Measurements from ENCODE around the gene ZNF821. TPM values are rescaled to one million over a fixed set of nuclear protein-coding genes. Genes with fewer than 3 reads are reported as not detected.
"Not testable (repeated sequence)": the region's sequence is repeated elsewhere in the genome, so short reads cannot be mapped to it uniquely, and the experiment has no call there.

Gene ZNF821
- total RNA-seq, 1 donor from 2014 or later, result 8.8 TPM

- intact Hi-C loops (cut with DNase I), result no loop called here
- Histone ChIP-seq H3K27me3 (no peaks in the 10 kb centered on the region), H3K4me3 (no peak overlapping the region), H3K9me3 (no peaks in the 10 kb centered on the region), H3K4me1 (no peaks in the 10 kb centered on the region), H3K36me3 (peaks cover 0 to 42% of the 10 kb centered on the region in 2 donors), H3K27ac (no peak overlapping the region)
- TF ChIP-seq POLR2AphosphoS5 (IDR thresholded peaks at IDR 0.05; ENCODE audit: insufficient read depth in 1 of 2, low read depth in 1 of 2), result no peak
- TF ChIP-seq, protein P1, sequence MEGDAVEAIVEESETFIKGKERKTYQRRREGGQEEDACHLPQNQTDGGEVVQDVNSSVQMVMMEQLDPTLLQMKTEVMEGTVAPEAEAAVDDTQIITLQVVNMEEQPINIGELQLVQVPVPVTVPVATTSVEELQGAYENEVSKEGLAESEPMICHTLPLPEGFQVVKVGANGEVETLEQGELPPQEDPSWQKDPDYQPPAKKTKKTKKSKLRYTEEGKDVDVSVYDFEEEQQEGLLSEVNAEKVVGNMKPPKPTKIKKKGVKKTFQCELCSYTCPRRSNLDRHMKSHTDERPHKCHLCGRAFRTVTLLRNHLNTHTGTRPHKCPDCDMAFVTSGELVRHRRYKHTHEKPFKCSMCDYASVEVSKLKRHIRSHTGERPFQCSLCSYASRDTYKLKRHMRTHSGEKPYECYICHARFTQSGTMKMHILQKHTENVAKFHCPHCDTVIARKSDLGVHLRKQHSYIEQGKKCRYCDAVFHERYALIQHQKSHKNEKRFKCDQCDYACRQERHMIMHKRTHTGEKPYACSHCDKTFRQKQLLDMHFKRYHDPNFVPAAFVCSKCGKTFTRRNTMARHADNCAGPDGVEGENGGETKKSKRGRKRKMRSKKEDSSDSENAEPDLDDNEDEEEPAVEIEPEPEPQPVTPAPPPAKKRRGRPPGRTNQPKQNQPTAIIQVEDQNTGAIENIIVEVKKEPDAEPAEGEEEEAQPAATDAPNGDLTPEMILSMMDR (IDR thresholded peaks at IDR 0.05), result no peak
- TF ChIP-seq POLR2A (IDR thresholded peaks at IDR 0.05), result no peak
- no peak for DNase-seq (ENCODE audit: extremely low spot score in 2 of 2)
Measured at GRCh38 chr16:71867939-71868338, 16.0 kb downstream of the ZNF821 start.

DNA sequence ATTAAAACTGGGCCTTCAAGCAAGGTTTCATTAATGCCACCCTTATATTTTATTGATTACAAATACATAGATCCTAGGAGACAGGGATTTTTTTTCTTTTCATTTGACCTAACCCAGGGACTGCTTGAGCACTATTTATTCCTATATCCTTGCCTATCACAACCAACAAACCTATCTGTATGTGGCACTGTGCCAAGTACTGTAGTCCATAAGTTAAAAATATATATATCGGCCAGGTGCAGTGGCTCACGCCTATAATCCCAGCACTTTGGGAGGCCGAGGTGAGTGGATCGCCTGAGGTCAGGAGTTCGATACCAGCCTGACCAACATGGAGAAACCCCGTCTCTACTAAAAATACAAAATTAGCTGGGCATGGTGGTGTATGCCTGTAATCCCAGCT is 16.8 kb downstream of the ZNF821 start:
- H3K27ac ChIP-seq; H3K9me3 ChIP-seq; H3K27me3 ChIP-seq; H3K4me3 ChIP-seq; H3K4me1 ChIP-seq; DNase-seq (ENCODE audit: extremely low spot score in 2 of 2); intact Hi-C loops (cut with DNase I): not testable (repeated sequence)
- H3K36me3 ChIP-seq, result peaks cover 0 to 48% of the 10 kb centered on the region in 2 donors

DNA sequence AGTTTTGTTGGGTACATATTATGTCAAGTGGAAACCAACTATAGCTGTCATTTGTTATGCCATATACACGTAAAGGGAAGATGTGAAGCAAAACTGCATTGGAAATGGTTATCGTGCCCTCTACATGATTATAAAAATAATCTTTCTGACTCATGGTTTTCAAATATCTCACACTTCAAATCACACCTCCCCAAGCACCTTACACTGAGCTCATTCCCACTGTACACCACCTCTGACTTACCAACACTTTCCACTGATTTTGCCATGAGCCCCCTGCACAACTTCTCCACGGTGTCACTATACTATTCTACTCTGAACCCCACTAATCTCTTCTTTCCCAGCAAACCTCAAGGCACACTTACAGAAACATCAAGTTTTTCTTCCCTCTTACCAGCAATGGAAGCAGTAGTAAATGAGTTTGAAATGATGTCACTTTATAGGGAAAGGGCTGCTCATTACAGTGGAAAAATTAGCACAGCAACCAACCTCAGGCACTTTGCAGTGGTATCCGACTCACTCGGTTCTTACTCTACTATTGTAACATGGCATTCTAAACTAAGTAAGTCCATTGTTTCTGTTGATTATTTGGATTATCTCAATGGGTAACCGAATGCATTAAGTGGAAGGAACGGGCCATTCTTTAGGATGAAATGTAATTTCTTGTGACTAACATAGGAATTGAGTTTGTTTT is 18.7 kb downstream of the ZNF821 start:
- peaks cover 0 to 61% of the 10 kb centered on the region in 2 donors for H3K36me3 ChIP-seq
- H3K4me3 ChIP-seq, result no peak overlapping the region
- H3K27ac ChIP-seq, result no peak overlapping the region
- intact Hi-C loops (cut with DNase I), result no loop called here
- H3K27me3 ChIP-seq, result no peaks in the 10 kb centered on the region
- DNase-seq (ENCODE audit: extremely low spot score in 2 of 2), result no peak
- no peaks in the 10 kb centered on the region for H3K4me1 ChIP-seq
- no peaks in the 10 kb centered on the region for H3K9me3 ChIP-seq
- TF ChIP-seq, protein P1 (IDR thresholded peaks at IDR 0.05), result no peak
- TF ChIP-seq POLR2A (IDR thresholded peaks at IDR 0.05) (no peak), POLR2AphosphoS5 (IDR thresholded peaks at IDR 0.05; ENCODE audit: insufficient read depth in 1 of 2, low read depth in 1 of 2) (no peak)

GRCh38 chr16:71863995-71864394 is 20.0 kb downstream of the ZNF821 start:
- H3K4me1 ChIP-seq, result no peaks in the 10 kb centered on the region
- H3K9me3 ChIP-seq, result no peaks in the 10 kb centered on the region
- intact Hi-C loops (cut with DNase I), result no loop called here
- TF ChIP-seq, protein P1 (IDR thresholded peaks at IDR 0.05), result no peak
- TF ChIP-seq POLR2A (IDR thresholded peaks at IDR 0.05) (no peak), POLR2AphosphoS5 (IDR thresholded peaks at IDR 0.05; ENCODE audit: insufficient read depth in 1 of 2, low read depth in 1 of 2) (no peak)
- no peak overlapping the region for H3K4me3 ChIP-seq
- no peak overlapping the region for H3K27ac ChIP-seq
- H3K36me3 ChIP-seq, result peaks cover 0 to 70% of the 10 kb centered on the region in 2 donors
- DNase-seq (ENCODE audit: extremely low spot score in 2 of 2), result no peak
- H3K27me3 ChIP-seq, result no peaks in the 10 kb centered on the region

GRCh38 chr16:71859762-71860521 is 24.0 kb downstream of the ZNF821 start:
- Histone ChIP-seq H3K27me3 (no peaks in the 10 kb centered on the region), H3K4me1 (no peaks in the 10 kb centered on the region), H3K27ac (no peak overlapping the region), H3K4me3 (no peak overlapping the region), H3K36me3 (peaks cover 0 to 47% of the 10 kb centered on the region in 2 donors), H3K9me3 (no peaks in the 10 kb centered on the region)
- no peak for DNase-seq (ENCODE audit: extremely low spot score in 2 of 2)
- TF ChIP-seq, protein P1 (IDR thresholded peaks at IDR 0.05), result no peak
- TF ChIP-seq POLR2AphosphoS5 (IDR thresholded peaks at IDR 0.05; ENCODE audit: insufficient read depth in 1 of 2, low read depth in 1 of 2), result no peak
- intact Hi-C loops (cut with DNase I), result no loop called here

All from vagina (tissue), 2 donors.